BLaER1 (cell line): ENCODE results near the gene LSG1.
A peak's percentile ranks its signal among the peaks of the same experiment; 100 is the strongest.

Source experiments
- H3K27ac ChIP-seq: shearing (Covaris generic); formaldehyde crosslinking; 2 replicates; pipeline ENCODE4 v1.8.1; 2022
- H3K27me3 ChIP-seq: shearing (Covaris generic); formaldehyde crosslinking; 2 replicates; pipeline ENCODE4 v1.8.1; 2022
- H3K36me3 ChIP-seq: shearing (Covaris generic); formaldehyde crosslinking; 2 replicates; pipeline ENCODE4 v1.8.1; 2022
- H3K4me1 ChIP-seq: shearing (Covaris generic); formaldehyde crosslinking; 2 replicates; pipeline ENCODE4 v1.8.1; 2022
- H3K4me2 ChIP-seq: shearing (Covaris generic); formaldehyde crosslinking; 2 replicates; pipeline ENCODE4 v1.8.1; 2022
- H3K4me3 ChIP-seq: shearing (Covaris generic); formaldehyde crosslinking; 2 replicates; pipeline ENCODE4 v1.8.1; 2022
- H3K9ac ChIP-seq: shearing (Covaris generic); formaldehyde crosslinking; 2 replicates; pipeline ENCODE4 v1.8.1; 2022
- H3K9me3 ChIP-seq: shearing (Covaris generic); formaldehyde crosslinking; 2 replicates; pipeline ENCODE4 v1.8.1; 2022
- H4K20me1 ChIP-seq: shearing (Covaris generic); formaldehyde crosslinking; 2 replicates; pipeline ENCODE4 v1.8.1; 2022
- Cebpa-rat ChIP-seq: shearing (Covaris generic); IDR thresholded peaks from 2 replicates; pipeline ENCODE4 v1.8.1; 2022

LSG1 gene

DNA sequence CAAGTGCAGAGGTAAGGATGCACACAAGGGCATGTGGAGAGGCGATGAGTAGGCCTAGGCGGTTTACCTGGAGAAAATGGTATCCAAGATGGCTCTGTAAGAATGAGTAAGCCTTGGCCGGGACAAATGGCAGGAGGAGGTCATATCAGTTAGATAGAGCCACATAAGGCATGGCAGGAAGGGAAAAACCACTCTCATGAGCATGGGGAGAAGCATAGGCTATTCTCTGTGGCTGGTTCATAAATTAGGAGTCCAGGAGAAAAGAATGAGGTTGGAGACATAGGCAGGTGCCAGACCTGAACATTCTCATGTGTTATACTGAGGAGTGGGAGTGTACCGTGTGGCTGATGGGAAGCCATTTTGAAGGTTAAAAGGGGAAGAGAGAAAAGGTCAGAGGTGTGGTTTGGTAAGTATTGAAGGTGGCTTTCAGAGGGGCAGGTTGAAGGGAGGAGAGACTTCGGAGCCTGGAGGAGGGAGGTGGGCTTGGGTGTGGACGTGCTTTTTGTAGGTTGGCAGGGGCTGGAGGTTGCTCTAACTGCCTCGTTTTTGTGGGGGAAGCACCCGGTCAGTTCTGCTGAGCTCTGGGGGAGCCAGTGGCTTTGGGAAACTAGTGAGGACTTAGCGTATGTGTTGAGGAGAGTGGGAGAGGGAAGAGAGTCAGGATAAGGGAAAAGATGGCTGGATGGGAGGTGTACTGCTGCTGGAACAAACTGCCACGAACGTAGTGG lies 9.1 kb upstream of the LSG1 start:
- no peak for TF ChIP-seq Cebpa-rat
- H3K27me3 ChIP-seq = no peaks in the 10 kb centered on the region
- no peak overlapping the region for H3K4me2 ChIP-seq
- H3K36me3 ChIP-seq = no peaks in the 10 kb centered on the region
- 0 out of 2 replicates have a peak overlapping the region, but pooled peaks have one; percentile 4 for H3K9ac ChIP-seq
- no peak overlapping the region for H3K27ac ChIP-seq
- peaks cover 3% of the 10 kb centered on the region for H4K20me1 ChIP-seq
- no peak overlapping the region for H3K4me3 ChIP-seq
- H3K4me1 ChIP-seq = peaks cover 29% of the 10 kb centered on the region
- H3K9me3 ChIP-seq = no peaks in the 10 kb centered on the region

DNA sequence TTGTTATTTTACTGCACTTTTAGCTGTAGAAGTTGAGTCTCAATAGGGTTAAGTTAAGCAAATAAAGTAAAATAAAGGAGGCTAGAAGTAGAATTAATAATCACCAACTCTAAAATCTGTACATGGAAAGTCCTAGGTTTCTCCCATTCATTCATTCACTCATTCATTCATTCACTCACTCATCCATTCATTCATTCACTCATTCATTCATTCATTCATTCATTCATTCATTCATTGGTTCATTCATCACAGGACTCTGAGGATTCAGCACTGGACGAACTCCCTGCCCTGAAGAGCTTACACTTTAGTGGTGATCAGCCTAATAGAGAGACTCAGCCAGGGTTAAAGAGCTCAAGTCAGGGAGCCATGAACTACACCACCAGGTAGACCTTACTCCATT lies 4.5 kb upstream of the LSG1 start:
- peaks cover 12% of the 10 kb centered on the region for H3K4me1 ChIP-seq
- H3K4me3 ChIP-seq = no peak overlapping the region
- H3K9me3 ChIP-seq = no peaks in the 10 kb centered on the region
- no peak overlapping the region for H3K9ac ChIP-seq
- TF ChIP-seq Cebpa-rat = no peak
- H4K20me1 ChIP-seq = no peaks in the 10 kb centered on the region; the same call in 1 of the 2 replicates
- no peaks in the 10 kb centered on the region for H3K36me3 ChIP-seq
- no peak overlapping the region for H3K4me2 ChIP-seq
- H3K27ac ChIP-seq = no peak overlapping the region
- no peaks in the 10 kb centered on the region for H3K27me3 ChIP-seq

DNA sequence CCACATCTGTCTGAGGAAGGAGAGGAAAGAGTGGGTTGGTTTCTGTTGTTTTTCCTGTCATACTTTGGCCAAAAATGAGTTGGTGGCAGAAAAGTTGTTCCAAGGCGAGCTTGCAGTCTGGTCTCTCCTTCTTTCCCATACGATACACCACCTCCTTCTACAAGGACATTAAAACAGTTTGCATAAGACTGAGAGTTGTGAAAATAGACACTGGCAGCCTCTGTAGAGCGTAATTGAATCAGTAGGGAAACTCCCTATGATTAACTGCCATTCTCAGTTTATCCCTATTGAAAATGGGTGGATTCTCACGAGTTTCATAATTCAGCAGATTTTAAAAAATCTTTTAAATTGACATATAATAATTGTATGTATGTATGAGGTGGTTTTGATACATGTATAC lies 3.7 kb upstream of the LSG1 start:
- Histone ChIP-seq H3K4me1 (peaks cover 19% of the 10 kb centered on the region), H3K9ac (no peak overlapping the region), H3K27ac (no peak overlapping the region), H3K27me3 (no peaks in the 10 kb centered on the region), H3K4me3 (no peak overlapping the region), H4K20me1 (peaks cover 8% of the 10 kb centered on the region), H3K4me2 (no peak overlapping the region), H3K9me3 (no peaks in the 10 kb centered on the region), H3K36me3 (no peaks in the 10 kb centered on the region)
- TF ChIP-seq Cebpa-rat = no peak

DNA sequence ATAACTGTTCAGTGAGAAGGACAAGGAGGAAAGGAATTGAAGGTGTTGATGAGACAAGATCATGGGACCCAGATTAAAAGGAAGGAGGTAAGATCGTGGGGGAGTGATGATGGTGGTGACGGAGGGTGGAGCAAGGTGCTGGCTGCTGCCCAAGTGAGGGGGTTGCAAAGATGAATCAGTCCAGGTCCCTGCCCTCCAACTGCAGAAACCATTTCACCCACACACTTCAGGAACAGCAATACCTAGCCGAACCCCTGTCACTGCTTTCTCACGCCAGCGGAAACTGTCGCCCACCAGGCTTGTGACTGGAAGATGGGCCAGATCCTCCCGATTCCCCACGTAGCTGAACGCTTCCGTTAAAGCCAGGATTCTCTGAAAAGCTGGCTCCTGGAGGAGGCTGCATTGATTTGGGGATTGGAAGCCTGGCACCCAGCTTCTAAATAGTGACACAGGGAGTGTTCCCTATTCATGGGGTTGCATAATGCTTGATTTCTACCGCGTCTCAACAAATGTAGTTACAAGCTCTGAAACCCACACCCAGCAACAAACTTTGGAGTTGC lies 3.2 kb upstream of the LSG1 start:
- no peak overlapping the region for H3K4me3 ChIP-seq
- H3K4me2 ChIP-seq = no peak overlapping the region
- H3K27ac ChIP-seq = no peak overlapping the region
- peaks cover under 1% of the 10 kb centered on the region; the same call in 1 of the 2 replicates for H3K36me3 ChIP-seq
- no peaks in the 10 kb centered on the region for H3K27me3 ChIP-seq
- H3K9me3 ChIP-seq = no peaks in the 10 kb centered on the region
- H3K9ac ChIP-seq = no peak overlapping the region
- peaks cover 24% of the 10 kb centered on the region for H3K4me1 ChIP-seq
- TF ChIP-seq Cebpa-rat = no peak
- H4K20me1 ChIP-seq = peaks cover 13% of the 10 kb centered on the region

DNA sequence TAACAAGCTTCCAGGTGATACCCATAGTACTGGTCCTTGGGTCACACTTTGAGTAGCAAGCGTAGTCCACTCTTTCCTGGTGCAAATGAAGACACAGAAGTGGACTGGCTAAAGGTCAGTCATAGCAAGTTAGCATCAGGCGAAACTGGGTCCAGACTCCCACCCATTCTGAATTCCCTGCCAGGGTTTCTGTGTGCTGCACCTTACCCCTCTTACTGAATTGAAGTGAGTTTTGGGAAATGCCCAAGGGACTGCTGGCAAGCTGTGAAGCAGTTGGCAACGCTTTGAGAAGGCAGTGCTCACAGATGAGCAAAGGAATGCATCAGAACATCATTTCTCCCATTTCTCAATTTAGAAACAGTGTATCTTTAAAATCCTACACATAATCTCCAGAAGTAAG lies 1.8 kb upstream of the LSG1 start:
- Histone ChIP-seq H3K9ac (no peak overlapping the region), H3K4me1 (peaks cover 30% of the 10 kb centered on the region), H3K4me3 (no peak overlapping the region), H3K27ac (no peak overlapping the region), H3K4me2 (no peak overlapping the region), H3K9me3 (no peaks in the 10 kb centered on the region), H3K36me3 (peaks cover 15% of the 10 kb centered on the region), H3K27me3 (no peaks in the 10 kb centered on the region), H4K20me1 (peaks cover 26% of the 10 kb centered on the region)
- no peak for TF ChIP-seq Cebpa-rat

DNA sequence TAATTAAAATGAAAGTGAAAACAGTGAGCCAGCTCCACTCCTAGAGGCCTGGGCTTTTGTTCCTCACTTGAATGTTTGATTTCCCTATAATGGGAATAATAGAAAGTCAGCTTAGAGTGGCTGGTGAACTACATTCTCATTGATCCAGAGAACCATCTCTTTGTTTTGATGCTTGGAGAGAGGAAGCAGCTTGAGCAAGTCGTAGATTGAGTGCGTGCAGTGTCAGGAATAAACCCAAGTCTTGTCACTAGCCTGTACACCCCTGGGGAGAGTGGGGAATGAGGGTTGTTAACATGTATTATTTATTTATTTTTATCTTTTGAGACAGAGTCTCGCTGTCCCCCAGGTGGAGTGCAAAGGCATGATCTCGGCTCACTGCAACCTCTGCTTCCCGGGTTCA lies 885 bp upstream of the LSG1 start:
- Histone ChIP-seq H3K27ac (peak overlapping the region; percentile 98), H3K4me3 (peak overlapping the region; percentile 75)

DNA sequence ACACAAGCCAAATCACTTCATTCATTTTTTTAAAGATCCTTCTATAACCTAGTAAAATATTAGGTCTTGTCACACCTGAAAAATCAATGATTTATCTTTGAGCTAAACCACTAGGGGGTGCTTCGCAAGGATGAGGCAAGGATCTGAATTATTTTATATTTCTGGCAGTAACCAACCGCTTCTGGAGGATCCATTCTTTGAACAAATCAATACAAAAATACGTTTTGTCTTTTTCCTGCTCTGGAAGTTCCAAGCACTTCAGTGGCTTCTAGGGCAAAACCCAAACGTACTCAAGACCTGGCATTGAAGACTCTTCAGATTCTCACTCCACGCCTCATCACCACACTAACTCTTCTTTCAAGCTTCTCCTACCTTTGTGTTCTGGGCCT lies 486 bp downstream of the LSG1 start:
- H3K27me3 ChIP-seq = no peaks in the 10 kb centered on the region
- H3K27ac ChIP-seq = peak overlapping the region; percentile 98
- H3K4me1 ChIP-seq = peaks cover 30% of the 10 kb centered on the region
- peaks cover 34% of the 10 kb centered on the region for H4K20me1 ChIP-seq
- no peaks in the 10 kb centered on the region for H3K9me3 ChIP-seq
- H3K36me3 ChIP-seq = peaks cover 35% of the 10 kb centered on the region
- peak overlapping the region; percentile 88 for H3K4me2 ChIP-seq
- no peak for TF ChIP-seq Cebpa-rat
- peak overlapping the region; percentile 75 for H3K4me3 ChIP-seq
- peak overlapping the region; percentile 93 for H3K9ac ChIP-seq

More for the DNA sequence above, 885 bp upstream of the LSG1 start:
- no peak for TF ChIP-seq Cebpa-rat
- H3K27me3 ChIP-seq = no peaks in the 10 kb centered on the region
- peaks cover 30% of the 10 kb centered on the region for H3K4me1 ChIP-seq
- H3K36me3 ChIP-seq = peaks cover 24% of the 10 kb centered on the region
- H3K9ac ChIP-seq = peak overlapping the region; percentile 93
- no peaks in the 10 kb centered on the region for H3K9me3 ChIP-seq
- peaks cover 34% of the 10 kb centered on the region for H4K20me1 ChIP-seq
- H3K4me2 ChIP-seq = peak overlapping the region; percentile 79

GRCh38 chr3:194667363-194667762 lies 4.6 kb downstream of the LSG1 start:
- Histone ChIP-seq H3K27me3 (no peaks in the 10 kb centered on the region), H3K4me1 (peaks cover 26% of the 10 kb centered on the region), H3K27ac (no peak overlapping the region), H3K4me3 (no peak overlapping the region), H3K9me3 (no peaks in the 10 kb centered on the region), H3K4me2 (no peak overlapping the region), H4K20me1 (peaks cover 39% of the 10 kb centered on the region), H3K36me3 (peaks cover 72% of the 10 kb centered on the region), H3K9ac (no peak overlapping the region)
- TF ChIP-seq Cebpa-rat = no peak

- H3K4me2 ChIP-seq = no peak overlapping the region
- H3K27me3 ChIP-seq = no peaks in the 10 kb centered on the region
- TF ChIP-seq Cebpa-rat = no peak
- peaks cover 90% of the 10 kb centered on the region for H3K36me3 ChIP-seq
- no peak overlapping the region for H3K27ac ChIP-seq
- H3K4me3 ChIP-seq = no peak overlapping the region
- H4K20me1 ChIP-seq = peaks cover 41% of the 10 kb centered on the region
- peaks cover 35% of the 10 kb centered on the region for H3K4me1 ChIP-seq
- H3K9ac ChIP-seq = no peak overlapping the region
- no peaks in the 10 kb centered on the region for H3K9me3 ChIP-seq
These were observed 7.1 kb downstream of the LSG1 start for GRCh38 chr3:194664857-194665256.

DNA sequence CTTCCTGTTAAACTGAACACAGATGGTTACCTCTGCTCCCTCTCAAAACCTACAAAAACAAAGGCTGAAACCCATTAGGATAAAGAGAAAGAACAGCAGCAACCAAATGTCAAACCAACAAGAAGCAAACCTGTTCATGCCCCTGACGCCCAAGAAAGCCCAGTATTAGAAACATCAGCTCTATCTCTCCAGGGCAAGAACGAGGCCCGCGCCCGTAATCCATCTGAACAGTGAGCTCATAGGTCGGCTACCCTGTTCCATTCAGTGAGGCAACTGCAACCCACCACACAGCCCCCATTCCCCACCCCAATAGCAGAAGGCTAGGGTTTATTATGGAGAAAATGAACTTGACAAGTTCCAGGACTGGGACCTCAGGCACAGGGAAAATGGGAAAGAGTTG lies 10.0 kb downstream of the LSG1 start:
- no peaks in the 10 kb centered on the region; the same call in 1 of the 2 replicates for H3K9me3 ChIP-seq
- peak overlapping the region; percentile 57 for H3K4me2 ChIP-seq
- peak overlapping the region; percentile 23; the same call in 1 of the 2 replicates for H3K27ac ChIP-seq
- peak overlapping the region; percentile 43 for H3K9ac ChIP-seq
- peaks cover 92% of the 10 kb centered on the region for H3K36me3 ChIP-seq
- no peak overlapping the region for H3K4me3 ChIP-seq
- H3K27me3 ChIP-seq = no peaks in the 10 kb centered on the region
- peaks cover 32% of the 10 kb centered on the region for H3K4me1 ChIP-seq
- TF ChIP-seq Cebpa-rat = no peak
- H4K20me1 ChIP-seq = peaks cover 23% of the 10 kb centered on the region; the same call in 1 of the 2 replicates
